HK-2 (cell line): ENCODE results near the gene RNPEPL1.
"Not testable (repeated sequence)": the region's sequence is repeated elsewhere in the genome, so short reads cannot be mapped to it uniquely, and the experiment has no call there.

Experiments used
- DNase-seq: peaks from one replicate; pipeline ENCODE4 v3.0.0-alpha.2; 2018; ENCODE audit not compliant: unreplicated experiment

The RNPEPL1 gene

GRCh38 chr2:240604939-240605716, 36.8 kb downstream of the RNPEPL1 start:
- DNase-seq = no peak

GRCh38 chr2:240605867-240606743, 37.8 kb downstream of the RNPEPL1 start:
- no peak for DNase-seq

- DNase-seq = no peak
Observed at GRCh38 chr2:240611601-240612210, 43.4 kb downstream of the RNPEPL1 start.

GRCh38 chr2:240613781-240614180, 45.5 kb downstream of the RNPEPL1 start:
- no peak for DNase-seq

GRCh38 chr2:240614391-240614790, 46.1 kb downstream of the RNPEPL1 start:
- DNase-seq = no peak

- no peak for DNase-seq
Observed at GRCh38 chr2:240615396-240615795, 47.1 kb downstream of the RNPEPL1 start.

- no peak for DNase-seq
Observed at GRCh38 chr2:240615820-240616547, 47.7 kb downstream of the RNPEPL1 start.

- not testable (repeated sequence) for DNase-seq
Observed at GRCh38 chr2:240616860-240617666, 48.8 kb downstream of the RNPEPL1 start.

- DNase-seq = no peak
Observed at GRCh38 chr2:240618776-240619175, 50.5 kb downstream of the RNPEPL1 start.

GRCh38 chr2:240619506-240620148, 51.3 kb downstream of the RNPEPL1 start:
- DNase-seq = peak; percentile 53

- DNase-seq = no peak
Observed at GRCh38 chr2:240620149-240620731, 52.0 kb downstream of the RNPEPL1 start.

- no peak for DNase-seq
Observed at GRCh38 chr2:240620859-240621258, 52.6 kb downstream of the RNPEPL1 start.

GRCh38 chr2:240622060-240622411, 53.8 kb downstream of the RNPEPL1 start:
- no peak for DNase-seq

GRCh38 chr2:240622531-240623235, 54.4 kb downstream of the RNPEPL1 start:
- no peak for DNase-seq

- DNase-seq = no peak
Observed at GRCh38 chr2:240623531-240624010, 55.3 kb downstream of the RNPEPL1 start.

- DNase-seq = no peak
Observed at GRCh38 chr2:240624011-240624949, 56.0 kb downstream of the RNPEPL1 start.

GRCh38 chr2:240624950-240625621, 56.8 kb downstream of the RNPEPL1 start, which contains the start of gene GPR35:
Gene GPR35 (plus strand): TSS chr2:240625480. CDS start chr2:240629953, 4,473 bp downstream.
- peak; percentile 82 for DNase-seq
